Measurements from ENCODE around the gene CDH20.

GRCh38 chr18:61414086-61414485 is 80.9 kb downstream of the CDH20 start:
- TF ChIP-seq CTCF (IDR thresholded peaks at IDR 0.05; ENCODE audit: low read depth, low read length) (no peak), POLR2A (IDR thresholded peaks at IDR 0.05; ENCODE audit: extremely low read depth, insufficient read length) (no peak), MYC (IDR thresholded peaks at IDR 0.05; ENCODE audit: low read depth, low read length) (no peak)
- TF ChIP-seq, protein P1, sequence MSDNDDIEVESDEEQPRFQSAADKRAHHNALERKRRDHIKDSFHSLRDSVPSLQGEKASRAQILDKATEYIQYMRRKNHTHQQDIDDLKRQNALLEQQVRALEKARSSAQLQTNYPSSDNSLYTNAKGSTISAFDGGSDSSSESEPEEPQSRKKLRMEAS (IDR thresholded peaks at IDR 0.05; ENCODE audit: low read depth, low read length) = no peak
